HG02798 (cell line): ENCODE results near the gene LCN12.

Source experiments
- ATAC-seq: cut with Tn5 transposase; IDR thresholded peaks from one replicate; pipeline ENCODE4 v1.9.1; 2021; ENCODE audit warnings: mild to moderate bottlenecking; ENCODE audit not compliant: unreplicated experiment, poor library complexity

LCN12 gene

GRCh38 chr9:136951541-136952320 is at the start of gene LCN12:
Gene LCN12, plus strand, starts transcription at chr9:136952273. Its CDS starts 55 bp downstream, at chr9:136952328.
- ATAC-seq: no peak

- ATAC-seq: no peak
These were observed 49.0 kb upstream of the LCN12 start for GRCh38 chr9:136903041-136903554.

- ATAC-seq: no peak
These were observed 45.8 kb upstream of the LCN12 start for GRCh38 chr9:136906266-136906665.

- ATAC-seq: no peak
These were observed 44.8 kb upstream of the LCN12 start for GRCh38 chr9:136907011-136907914.

GRCh38 chr9:136910197-136910900 is 41.7 kb upstream of the LCN12 start:
- ATAC-seq: no peak

GRCh38 chr9:136910901-136911245 is 41.2 kb upstream of the LCN12 start:
- ATAC-seq: no peak

- ATAC-seq: no peak
These were observed 38.2 kb upstream of the LCN12 start for GRCh38 chr9:136913701-136914438.

- ATAC-seq: no peak
These were observed 36.3 kb upstream of the LCN12 start for GRCh38 chr9:136915632-136916329.

GRCh38 chr9:136916330-136917184 is 35.5 kb upstream of the LCN12 start:
- ATAC-seq: no peak

- ATAC-seq: no peak
These were observed 34.2 kb upstream of the LCN12 start for GRCh38 chr9:136917902-136918301.

- no peak for ATAC-seq
These were observed 32.0 kb upstream of the LCN12 start for GRCh38 chr9:136920069-136920468.

- no peak for ATAC-seq
These were observed 31.3 kb upstream of the LCN12 start for GRCh38 chr9:136920734-136921231.

GRCh38 chr9:136921307-136921706 is 30.8 kb upstream of the LCN12 start:
- ATAC-seq: no peak

GRCh38 chr9:136921718-136922117 is 30.4 kb upstream of the LCN12 start:
- no peak for ATAC-seq

GRCh38 chr9:136922540-136922939 is 29.5 kb upstream of the LCN12 start:
- ATAC-seq: no peak

GRCh38 chr9:136923881-136924280 is 28.2 kb upstream of the LCN12 start:
- ATAC-seq: no peak

GRCh38 chr9:136925414-136926153 is 26.5 kb upstream of the LCN12 start:
- ATAC-seq: no peak
